GM19043 (cell line): ENCODE results near the gene GMDS.

Experiments
- ATAC-seq: cut with Tn5 transposase; IDR thresholded peaks from one replicate; pipeline ENCODE4 v1.9.1; 2021; ENCODE audit warnings: low read depth; ENCODE audit not compliant: unreplicated experiment

The GMDS gene

GRCh38 chr6:1821513-1822183, 423.8 kb downstream of the GMDS start:
- ATAC-seq, result no peak

DNA sequence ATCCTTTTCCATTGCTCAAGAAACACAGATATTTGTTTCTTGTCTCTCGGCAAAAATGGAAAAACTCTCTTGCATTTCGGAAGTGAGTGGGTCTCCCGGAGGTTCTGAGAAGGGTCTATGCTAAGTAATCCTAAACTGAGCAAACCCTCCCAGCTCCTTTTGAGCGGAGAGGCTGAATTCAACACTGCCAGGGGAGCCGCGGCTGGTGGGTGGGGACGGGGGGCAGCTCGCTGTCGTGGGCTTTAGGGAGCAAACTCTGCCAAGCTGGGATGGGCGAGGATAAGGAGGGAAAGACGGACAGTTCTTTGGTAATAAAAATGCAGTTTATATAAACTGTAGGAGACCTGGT, 424.3 kb downstream of the GMDS start:
- ATAC-seq, result no peak

GRCh38 chr6:1820714-1821113, 424.7 kb downstream of the GMDS start:
- ATAC-seq, result no peak

GRCh38 chr6:1820165-1820564, 425.2 kb downstream of the GMDS start:
- no peak for ATAC-seq

DNA sequence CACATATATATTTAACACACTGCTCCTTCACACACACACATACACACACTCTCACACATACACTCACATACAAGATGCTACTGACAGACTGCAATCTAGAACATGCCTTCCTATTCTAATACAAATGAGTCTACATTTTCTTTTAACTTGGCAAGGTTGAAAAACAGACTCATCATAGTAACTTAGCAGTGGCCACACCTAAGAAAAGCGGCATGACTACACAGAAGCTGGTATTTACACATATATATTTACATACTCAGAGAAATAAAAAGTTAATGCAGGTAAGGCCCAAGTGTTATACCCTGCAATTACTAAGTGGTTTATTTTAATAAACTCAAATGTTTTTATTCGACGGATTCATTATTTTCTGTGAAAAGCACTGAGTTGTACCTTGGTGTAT, 426.4 kb downstream of the GMDS start:
- ATAC-seq, result no peak

- no peak for ATAC-seq
These were observed 428.2 kb downstream of the GMDS start for GRCh38 chr6:1817033-1817761.

DNA sequence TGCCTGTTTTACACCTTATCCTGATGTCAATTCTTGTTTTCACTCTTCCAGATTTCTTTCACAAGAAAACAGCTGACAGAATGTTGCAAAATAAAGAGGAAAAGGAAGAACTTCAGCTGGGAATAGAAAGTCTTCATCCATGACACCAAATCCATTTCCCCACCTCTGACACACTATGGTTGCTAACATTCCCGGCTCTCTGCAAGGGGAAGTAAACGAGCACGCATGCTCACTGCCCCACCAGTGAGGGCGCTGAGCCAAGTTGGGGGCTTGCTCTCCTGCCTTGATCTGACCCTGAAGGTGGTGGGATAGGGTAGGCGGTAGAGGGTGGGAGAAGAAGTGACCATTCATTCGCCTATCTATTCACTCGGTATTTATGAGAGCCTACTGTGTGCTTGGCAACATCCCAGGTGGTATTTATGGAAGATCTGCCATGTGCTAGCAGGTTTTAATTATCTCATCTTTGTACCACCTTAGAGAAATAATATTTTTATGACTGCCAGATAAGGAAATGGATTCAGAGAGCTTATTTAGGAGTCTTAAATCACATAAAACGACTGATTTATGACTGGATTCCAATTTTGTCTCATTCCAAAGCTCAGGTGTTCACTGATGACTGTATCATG, 429.5 kb downstream of the GMDS start:
- no peak for ATAC-seq

DNA sequence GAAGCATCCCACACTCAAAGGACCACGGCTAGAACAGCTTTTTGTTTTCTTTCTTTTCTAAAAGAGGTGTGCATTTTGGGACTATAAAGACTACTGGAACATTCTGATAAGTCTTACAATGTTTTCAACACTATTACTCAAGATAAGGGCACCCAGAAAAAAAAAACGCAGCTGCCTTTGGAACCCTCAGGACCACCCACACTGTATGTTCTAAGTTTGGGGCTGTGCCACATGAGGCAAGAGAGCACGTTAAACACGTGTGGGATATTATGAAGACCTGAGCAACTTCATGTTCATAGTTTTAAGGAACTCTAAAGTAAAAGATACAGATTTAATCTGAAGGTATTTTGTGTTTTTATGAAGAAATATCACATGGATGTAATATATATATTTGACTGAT, 431.1 kb downstream of the GMDS start:
- ATAC-seq, result no peak

DNA sequence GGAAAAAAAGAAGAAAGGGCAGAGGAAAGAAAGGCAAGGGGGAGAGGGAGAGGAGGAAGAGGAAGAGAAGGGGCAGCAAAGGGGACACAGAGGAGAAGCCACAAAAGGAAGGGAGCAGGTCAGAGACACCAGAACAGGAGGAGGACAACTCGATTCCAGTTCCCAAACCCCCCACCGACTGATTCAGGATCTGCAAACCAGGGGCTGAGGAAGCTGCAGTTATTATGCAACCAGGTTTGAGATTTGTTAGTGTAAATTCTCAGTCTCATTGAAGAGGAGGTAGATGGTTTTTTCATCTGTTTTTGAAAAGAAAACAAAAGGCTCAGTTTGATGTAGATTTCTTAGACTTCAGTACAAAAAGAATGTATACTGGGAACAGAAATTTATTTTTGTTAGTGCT, 432.9 kb downstream of the GMDS start:
- no peak for ATAC-seq

DNA sequence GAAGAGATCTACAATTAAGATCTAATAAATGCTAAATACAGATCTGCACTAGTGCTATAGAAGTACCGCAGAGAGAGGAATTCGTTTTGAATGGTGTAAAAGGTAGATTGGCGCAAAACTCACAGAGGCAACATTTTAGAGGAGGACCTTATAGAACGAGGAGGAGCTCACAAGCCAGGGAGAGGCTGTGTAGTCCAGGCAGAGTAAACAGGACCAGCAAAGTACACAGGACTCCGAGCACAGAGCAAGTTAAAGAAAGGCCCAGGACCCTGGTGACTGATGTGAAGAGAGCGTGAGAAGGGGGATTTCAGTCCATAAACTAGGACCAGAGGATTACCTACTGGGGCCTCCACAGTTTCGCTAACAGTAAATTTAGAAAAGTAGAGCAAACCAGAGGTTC, 433.4 kb downstream of the GMDS start:
- ATAC-seq, result no peak

DNA sequence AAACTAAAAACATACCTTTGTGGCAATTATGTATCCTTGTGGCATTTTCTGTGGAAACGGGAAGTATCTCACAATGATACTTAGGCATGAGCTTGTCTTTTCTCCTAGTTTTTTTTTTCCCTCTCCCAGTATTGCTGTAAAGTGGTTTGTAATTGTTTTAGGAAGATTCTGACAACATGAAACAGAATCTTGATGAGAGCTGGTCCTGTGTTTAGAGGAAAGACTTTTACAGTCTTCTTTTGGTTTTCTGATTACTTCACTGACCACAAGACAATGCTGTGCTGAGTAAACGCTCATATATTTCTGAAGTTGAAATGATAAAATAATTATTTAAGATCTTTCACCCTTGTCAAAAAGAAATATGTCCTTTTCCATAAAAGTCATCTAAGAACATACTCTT, 434.5 kb downstream of the GMDS start:
- ATAC-seq, result no peak

GRCh38 chr6:1809291-1809988, 436.0 kb downstream of the GMDS start:
- ATAC-seq, result no peak

DNA sequence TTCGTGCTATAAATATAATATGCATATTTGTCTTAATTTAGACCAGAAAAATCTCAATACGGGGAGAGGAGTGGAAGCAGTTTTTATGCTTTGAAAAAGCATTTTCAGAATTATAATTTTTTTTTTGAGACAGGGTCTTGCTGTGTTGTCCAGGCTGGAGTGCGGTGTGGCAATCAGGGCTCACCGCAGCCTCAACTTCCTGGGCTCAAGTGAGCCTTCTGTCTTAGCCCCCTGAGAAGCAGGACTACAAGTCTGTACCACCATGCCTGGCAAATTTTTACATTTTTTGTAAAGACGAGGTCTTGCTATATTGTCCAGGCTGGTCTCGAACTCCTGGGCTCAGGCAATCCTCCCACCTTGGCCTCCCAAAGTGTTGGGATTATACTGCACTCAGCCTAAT, 438.5 kb downstream of the GMDS start:
- ATAC-seq, result no peak

GRCh38 chr6:1802491-1803395, 442.7 kb downstream of the GMDS start:
- no peak for ATAC-seq

- no peak for ATAC-seq
These were observed 444.0 kb downstream of the GMDS start for GRCh38 chr6:1801401-1801800.

GRCh38 chr6:1800845-1801244, 444.6 kb downstream of the GMDS start:
- no peak for ATAC-seq

DNA sequence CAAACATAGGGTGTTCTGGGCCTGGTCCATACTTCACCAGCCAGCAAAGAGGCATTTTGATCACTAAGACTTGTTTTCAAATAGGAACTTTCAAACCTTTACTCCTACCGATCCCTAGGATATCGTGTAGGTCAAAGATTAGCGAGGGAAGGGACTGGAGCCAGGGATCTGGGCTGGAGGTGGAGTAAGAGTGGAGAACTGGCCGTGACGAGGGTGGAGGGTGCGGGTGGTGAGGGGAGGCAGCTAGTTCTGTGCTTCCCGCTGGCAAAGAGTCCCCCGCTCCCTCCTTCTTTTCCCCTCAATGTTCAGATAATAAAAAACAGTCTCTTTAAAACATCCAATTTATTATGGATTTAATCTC, 446.5 kb downstream of the GMDS start:
- ATAC-seq, result no peak

DNA sequence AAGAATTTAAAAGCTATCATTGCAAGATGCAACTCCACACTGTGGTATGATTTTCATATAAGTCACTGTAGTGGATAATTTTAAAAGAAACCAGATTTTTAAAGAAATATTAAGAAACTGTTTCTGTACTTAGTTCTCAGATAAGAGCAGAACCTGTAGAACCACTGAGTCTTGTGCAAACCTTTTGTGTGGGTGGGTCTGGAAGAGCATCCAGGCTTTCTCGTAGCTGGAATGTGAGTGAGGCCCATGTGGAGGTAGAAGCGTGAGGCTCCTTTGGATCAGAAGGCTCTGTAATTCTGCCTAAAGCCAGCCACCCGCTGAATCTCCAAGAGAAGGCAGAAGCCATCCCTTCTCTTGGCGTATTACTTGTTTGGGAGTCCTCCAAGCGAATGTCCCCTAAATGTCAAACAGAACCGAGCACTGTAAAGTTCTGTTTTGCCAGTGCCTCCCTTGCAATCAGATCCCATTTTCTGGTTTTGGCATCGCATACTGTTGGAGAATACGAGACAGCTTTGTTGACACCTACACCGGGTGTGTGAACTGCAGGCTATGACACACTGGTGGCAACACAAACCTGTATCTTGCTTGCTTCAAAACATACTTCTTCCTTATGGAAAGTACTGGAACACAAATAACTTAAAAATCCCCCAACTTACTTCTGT, 447.0 kb downstream of the GMDS start:
- no peak for ATAC-seq

GRCh38 chr6:1797801-1798200, 447.6 kb downstream of the GMDS start:
- no peak for ATAC-seq
